AG04449 (cell line): ENCODE data around the gene CACNA1C.

Source experiments
- CTCF ChIA-PET: fragments of 350-600 bp; formaldehyde crosslinking; extraction: SDS; loops from one replicate; lab custom pipeline; 2021; ENCODE audit warnings: antibody characterized with exemption; lab: Yijun Ruan, JAX
- POLR2A ChIA-PET: fragments of 400-600, 350-600 bp; formaldehyde crosslinking; extraction: SDS; loops from one replicate; lab custom pipeline; 2020; ENCODE audit warnings: antibody characterized with exemption, inconsistent platforms; lab: Yijun Ruan, JAX
- DNase-seq: peaks from one replicate; pipeline ENCODE4 v3.0.0-alpha.2; 2010; ENCODE audit warnings: low read depth, low spot score
- H3K4me3 ChIP-seq: 2 replicates; pipeline ENCODE4 v1.5.1; 2011; ENCODE audit warnings: low read depth, mild to moderate bottlenecking, control low read depth, low read length
- TF ChIP-seq, protein P1 (sequence below): IDR thresholded peaks from one replicate; pipeline ENCODE4 v1.5.1; 2011; ENCODE audit warnings: mild to moderate bottlenecking, moderate library complexity, low read length, control low read depth, inconsistent platforms; ENCODE audit not compliant: insufficient read depth; ENCODE audit errors: missing control alignments

Gene CACNA1C

DNA sequence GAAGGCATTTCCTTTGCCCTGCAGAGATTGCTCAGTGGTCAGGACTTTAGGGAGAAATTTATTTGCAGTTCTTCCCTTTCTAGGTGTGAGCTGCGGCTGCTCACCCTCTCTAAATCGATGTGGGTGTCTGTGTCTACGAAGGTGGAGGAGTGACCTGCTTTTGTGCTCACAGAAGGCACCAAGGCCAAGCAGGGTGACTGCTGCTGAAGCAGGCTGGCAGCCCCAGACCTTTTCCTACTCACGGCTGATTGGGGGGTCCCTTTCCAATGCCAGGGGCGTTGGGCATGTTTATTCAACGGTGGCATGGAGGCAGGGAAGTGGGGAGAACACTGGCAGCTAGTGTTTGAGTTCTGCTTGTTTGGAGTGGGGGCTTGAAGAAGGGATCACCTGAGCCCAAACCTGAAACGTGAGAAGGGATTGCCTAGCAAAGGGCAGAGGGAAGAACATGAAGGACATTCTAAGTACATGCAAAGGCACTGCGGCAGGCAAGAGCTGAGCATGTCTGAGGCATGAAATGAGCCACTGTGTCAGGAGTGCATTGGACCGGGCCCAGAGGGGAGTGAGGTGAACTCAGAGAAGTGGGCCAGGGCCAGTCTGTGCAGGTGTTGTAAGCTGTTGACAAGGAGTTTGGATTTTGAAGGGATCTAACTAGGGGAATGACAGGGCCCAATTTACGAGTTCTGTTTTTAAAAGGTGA lies 56.3 kb downstream of the CACNA1C start:
- H3K4me3 ChIP-seq: no peak overlapping the region
- TF ChIP-seq, protein P1, sequence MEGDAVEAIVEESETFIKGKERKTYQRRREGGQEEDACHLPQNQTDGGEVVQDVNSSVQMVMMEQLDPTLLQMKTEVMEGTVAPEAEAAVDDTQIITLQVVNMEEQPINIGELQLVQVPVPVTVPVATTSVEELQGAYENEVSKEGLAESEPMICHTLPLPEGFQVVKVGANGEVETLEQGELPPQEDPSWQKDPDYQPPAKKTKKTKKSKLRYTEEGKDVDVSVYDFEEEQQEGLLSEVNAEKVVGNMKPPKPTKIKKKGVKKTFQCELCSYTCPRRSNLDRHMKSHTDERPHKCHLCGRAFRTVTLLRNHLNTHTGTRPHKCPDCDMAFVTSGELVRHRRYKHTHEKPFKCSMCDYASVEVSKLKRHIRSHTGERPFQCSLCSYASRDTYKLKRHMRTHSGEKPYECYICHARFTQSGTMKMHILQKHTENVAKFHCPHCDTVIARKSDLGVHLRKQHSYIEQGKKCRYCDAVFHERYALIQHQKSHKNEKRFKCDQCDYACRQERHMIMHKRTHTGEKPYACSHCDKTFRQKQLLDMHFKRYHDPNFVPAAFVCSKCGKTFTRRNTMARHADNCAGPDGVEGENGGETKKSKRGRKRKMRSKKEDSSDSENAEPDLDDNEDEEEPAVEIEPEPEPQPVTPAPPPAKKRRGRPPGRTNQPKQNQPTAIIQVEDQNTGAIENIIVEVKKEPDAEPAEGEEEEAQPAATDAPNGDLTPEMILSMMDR: no peak
- CTCF ChIA-PET: no interaction called here
- no peak for DNase-seq
- POLR2A ChIA-PET: no interaction called here

DNA sequence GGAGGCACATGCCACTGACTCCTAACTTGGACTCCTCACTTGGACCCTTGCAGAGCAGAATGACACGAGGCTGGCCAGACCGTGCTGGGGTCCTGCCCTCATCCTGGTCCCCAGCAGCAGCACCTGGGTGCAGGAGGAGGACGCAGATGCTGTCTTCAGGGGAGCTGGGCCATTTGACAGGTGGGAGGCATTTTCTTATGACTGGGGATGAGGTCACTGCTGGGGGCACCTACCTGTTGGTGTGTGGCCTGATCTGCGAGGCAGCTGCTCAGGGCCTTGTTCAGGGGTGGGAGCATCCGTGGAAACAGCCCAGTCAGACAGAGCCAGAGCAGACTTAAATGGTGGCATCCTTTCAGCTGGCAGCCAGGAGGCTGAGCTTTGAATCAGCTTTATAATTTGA lies 57.3 kb downstream of the CACNA1C start:
- no peak for DNase-seq
- POLR2A ChIA-PET: no interaction called here
- CTCF ChIA-PET: no interaction called here
- no peak overlapping the region for H3K4me3 ChIP-seq
- TF ChIP-seq, protein P1: no peak

DNA sequence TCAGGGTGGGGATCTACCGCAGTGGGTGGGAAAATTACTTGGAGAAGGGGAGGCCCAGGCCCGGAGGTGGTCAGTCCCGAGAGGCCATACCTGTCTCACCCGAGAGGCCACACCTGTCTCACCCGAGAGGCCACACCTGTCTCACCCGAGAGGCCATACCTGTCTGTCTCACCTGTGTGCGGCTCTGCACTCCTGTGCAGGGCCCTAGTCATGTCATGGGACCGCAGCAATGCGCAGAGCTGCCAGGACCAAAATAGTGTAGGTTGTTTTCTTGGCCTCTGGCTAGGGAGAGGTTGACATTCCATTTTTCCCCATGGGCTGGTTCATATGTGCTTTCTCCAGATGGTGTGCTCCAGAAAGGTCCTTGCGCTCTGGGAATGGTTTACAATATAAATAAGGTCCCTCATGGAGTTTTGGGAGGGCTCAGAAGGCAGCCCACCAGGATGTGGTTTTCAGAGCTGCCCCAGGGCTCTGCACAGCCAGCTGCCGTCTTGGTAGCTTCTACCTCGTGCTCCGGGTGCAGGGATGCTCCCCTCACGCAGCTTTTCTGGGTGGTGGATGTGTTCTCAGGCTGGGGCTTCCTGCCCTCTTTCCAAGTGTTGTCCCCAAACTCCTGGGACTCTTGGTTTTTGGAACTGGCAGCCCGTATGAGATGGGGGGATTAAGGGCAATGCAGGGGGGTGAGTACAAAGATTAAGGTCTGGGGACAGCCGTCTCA lies 58.2 kb downstream of the CACNA1C start:
- no peak for DNase-seq
- ChIA-PET POLR2A (no interaction called here), CTCF (no interaction called here)
- TF ChIP-seq, protein P1: no peak
- no peak overlapping the region for H3K4me3 ChIP-seq

DNA sequence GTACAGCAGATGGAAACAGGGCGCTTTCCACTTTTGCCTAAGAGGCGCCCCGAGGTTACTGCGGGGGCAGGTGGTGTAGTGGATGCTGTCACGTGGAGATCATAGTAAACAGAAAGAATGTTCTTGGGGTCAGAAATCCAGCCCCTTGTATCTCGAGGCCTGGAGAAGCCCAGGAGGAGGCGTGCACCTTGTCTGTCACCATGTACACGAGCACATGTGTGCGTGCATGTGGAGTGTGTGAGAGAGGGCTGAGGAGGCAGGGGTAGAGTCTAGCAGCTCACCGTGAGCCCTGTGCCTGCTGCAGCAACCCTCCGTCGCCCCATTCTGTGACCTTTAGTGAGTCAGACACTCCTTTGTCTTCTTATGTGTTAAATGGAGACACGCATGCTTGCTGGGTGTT lies 59.0 kb downstream of the CACNA1C start:
- CTCF ChIA-PET: no interaction called here
- TF ChIP-seq, protein P1: no peak
- DNase-seq: no peak
- H3K4me3 ChIP-seq: no peak overlapping the region
- POLR2A ChIA-PET: no interaction called here

DNA sequence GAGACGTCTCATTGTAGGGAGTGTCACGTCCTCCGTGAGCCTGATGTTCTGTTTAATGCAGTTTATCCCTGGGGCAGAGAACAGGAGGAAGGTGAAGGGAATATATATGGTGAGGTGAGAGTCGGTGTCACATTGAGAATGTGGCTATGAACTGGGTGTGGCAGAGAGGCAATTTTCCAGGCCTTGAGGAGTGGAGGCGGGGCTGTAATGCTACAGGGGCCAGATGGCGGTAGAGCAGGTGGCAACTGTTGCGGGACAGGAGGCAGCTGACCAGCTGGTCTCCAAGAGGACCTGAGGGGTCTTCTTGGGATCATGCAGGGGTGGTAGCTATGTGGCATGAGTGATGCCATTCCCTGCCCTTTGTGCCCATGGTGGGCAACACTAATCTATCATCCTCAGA lies 59.6 kb downstream of the CACNA1C start:
- TF ChIP-seq, protein P1: no peak
- DNase-seq: no peak
- ChIA-PET CTCF (interaction anchor here (1.0 kb wide), 1 partner anchor 54 kb away, joined by 4 read pairs; no protein-coding TSS in a partner anchor), POLR2A (no interaction called here)
- H3K4me3 ChIP-seq: no peak overlapping the region
